Muscle layer of duodenum (tissue), 2 donors: ENCODE data around the gene BHLHA15.

Experiments used
- H3K27ac ChIP-seq: one replicate; pipeline ENCODE4 v1.7.0; 2013; ENCODE audit warnings: mild to moderate bottlenecking, low read length
- H3K27me3 ChIP-seq: one replicate; pipeline ENCODE4 v1.7.0; 2013; ENCODE audit warnings: low read depth, mild to moderate bottlenecking, control low read depth, low read length
- H3K36me3 ChIP-seq, 2 donors: one replicate each; pipeline ENCODE4 v1.7.0; 2013; ENCODE audit warnings: low read length in 2 of 2, control low read depth in 1 of 2, mild to moderate bottlenecking in 1 of 2; ENCODE audit not compliant: insufficient read depth in 2 of 2, control insufficient read depth in 1 of 2
- H3K4me1 ChIP-seq, 2 donors: one replicate each; pipeline ENCODE4 v1.7.0; 2013; ENCODE audit warnings: low read length in 2 of 2, mild to moderate bottlenecking in 2 of 2, control low read depth in 1 of 2, moderate library complexity in 1 of 2; ENCODE audit not compliant: insufficient read depth in 2 of 2, control insufficient read depth in 1 of 2
- H3K4me3 ChIP-seq, 2 donors: one replicate each; pipeline ENCODE4 v1.7.0; 2013; ENCODE audit warnings: low read length in 2 of 2, low read depth in 1 of 2, mild to moderate bottlenecking in 1 of 2
- H3K9me3 ChIP-seq, 2 donors: one replicate each; pipeline ENCODE4 v1.7.0; 2013; ENCODE audit warnings: low read length in 2 of 2, control low read depth in 1 of 2, mild to moderate bottlenecking in 1 of 2; ENCODE audit not compliant: control insufficient read depth in 1 of 2
- donor health status: healthy.

The BHLHA15 gene

DNA sequence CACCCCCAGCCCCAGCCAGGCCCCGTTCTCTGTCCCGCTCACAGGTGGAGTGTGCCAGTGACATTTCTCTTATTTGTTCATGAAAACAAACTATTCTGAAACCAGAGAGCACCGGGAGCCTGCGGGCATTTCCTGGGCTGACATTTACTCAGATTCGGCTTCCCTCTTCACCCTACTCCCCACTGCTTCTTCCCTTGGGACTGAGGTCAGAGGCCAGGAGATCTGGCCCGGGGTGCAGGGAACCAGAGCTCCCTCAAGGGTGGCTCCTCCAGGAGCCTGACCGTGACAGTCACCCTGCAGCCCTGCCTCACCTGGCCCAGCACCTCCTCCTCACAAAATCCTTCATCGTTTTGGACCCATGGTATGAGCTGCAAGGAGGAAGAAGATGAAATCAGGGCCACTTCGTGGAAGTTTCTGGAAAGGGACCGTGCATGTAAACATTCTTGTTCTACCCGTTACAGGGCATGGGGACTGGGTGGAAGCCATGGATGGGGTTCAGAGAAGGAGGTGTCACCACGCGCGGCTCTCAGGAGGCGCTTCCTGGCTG lies 12.2 kb downstream of the BHLHA15 start:
- Histone ChIP-seq H3K27me3 (no peaks in the 10 kb centered on the region), H3K9me3 (no peaks in the 10 kb centered on the region), H3K4me3 (no peak overlapping the region), H3K4me1 (no peaks in the 10 kb centered on the region), H3K36me3 (peaks cover 3 to 39% of the 10 kb centered on the region in 2 donors), H3K27ac (no peak overlapping the region)

DNA sequence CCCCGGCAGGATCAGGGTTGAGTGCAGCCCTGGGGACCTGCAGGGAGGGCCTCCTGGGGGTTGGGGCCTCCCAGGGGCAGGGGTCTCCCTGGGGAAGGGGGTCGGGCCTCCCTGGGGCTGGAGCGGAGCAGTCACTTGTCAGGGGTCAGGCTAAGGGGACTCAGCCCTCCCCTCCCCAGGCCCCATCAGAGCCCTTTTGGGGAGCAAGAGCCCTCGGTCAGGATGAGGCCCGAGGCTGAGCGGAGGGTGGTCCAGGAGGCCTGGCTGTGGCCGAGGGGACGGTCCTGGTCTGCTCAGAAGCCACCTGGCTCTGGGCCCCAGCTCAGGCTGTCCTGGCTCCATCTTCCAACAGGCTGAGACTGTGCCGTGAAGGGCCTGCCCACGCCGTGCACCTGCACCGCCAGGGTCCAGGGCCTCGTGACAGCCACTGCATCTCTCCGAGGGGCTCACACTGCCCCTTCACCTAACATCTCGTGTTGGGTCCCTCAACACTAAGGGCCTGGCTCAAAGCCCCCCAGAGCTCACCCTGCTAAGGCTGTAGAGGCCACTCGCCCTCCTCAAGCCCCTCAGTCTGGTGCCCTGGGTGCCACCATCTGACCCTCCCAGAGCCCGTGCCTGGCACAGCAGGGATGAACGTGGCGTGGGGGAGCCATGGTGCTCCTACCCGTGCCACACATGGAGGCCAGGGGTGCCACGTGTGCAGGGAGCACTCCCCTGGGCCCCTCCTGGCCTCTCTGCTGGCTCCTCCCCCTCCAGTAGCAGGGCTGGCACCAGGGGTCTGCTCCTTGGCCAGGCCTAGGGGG lies 12.9 kb downstream of the BHLHA15 start:
- H3K27me3 ChIP-seq: no peaks in the 10 kb centered on the region
- peaks cover 3 to 45% of the 10 kb centered on the region in 2 donors for H3K36me3 ChIP-seq
- no peaks in the 10 kb centered on the region for H3K9me3 ChIP-seq
- H3K27ac ChIP-seq: no peak overlapping the region
- H3K4me3 ChIP-seq: no peak overlapping the region
- no peaks in the 10 kb centered on the region for H3K4me1 ChIP-seq

DNA sequence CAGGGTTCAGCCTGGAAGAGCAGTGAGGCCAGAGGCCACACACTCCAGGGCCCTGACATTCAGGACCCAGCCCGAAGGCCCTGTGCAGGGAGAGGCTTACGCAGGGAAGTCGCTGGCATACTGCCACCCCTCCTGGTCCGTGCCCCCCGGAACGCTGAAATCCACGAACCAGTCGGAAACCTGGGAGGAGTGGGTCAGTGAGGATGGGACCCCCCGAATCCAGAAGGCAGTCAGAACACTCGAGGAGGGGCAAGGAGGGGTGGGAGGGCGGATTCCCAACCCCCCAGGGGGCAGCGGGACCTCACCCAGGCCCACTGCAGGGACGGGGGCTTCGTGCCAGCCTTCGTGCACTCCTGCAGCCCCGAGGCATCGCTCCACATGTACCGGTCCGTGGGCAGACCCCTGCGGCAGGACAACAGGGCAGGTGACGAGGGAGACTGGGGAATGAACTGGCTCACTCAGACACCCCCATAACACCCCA lies 13.5 kb downstream of the BHLHA15 start:
- Histone ChIP-seq H3K27me3 (no peaks in the 10 kb centered on the region), H3K4me3 (no peak overlapping the region), H3K27ac (no peak overlapping the region), H3K36me3 (peaks cover 3 to 52% of the 10 kb centered on the region in 2 donors), H3K9me3 (no peaks in the 10 kb centered on the region), H3K4me1 (no peaks in the 10 kb centered on the region)

DNA sequence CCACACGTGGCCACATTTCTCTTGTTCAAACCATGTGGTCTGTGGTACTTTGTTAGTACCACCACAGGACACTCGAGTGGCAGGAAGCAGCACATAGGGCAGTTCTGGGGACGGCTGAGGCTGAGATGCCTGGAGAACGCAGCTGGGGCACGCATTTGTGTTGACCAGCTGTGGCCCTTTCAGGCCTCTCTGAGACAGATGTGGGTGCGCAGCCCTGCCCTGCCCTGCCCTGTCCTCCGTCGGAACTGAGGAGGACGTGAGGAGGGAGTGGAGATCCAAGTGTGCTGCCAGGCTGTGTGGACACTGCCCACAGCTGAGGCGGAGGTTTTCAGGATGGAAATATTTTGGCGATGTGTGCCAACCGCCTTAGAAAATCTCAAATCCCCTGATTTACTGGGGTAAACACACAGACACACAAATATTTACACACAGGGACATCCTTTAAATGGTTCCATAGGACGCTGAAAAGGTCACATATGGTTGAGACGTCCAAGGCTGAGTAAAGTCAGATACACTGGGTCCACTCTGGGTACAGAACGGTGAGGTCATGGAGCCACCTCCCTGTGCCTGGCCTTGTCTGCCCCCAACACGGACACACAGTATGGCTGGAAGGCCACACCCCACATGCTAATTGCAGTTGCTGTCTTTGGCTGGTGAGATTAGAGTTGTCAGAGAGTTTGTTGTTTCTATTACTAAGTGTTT lies 14.8 kb downstream of the BHLHA15 start:
- Histone ChIP-seq H3K4me1 (no peaks in the 10 kb centered on the region), H3K4me3 (no peak overlapping the region), H3K27me3 (no peaks in the 10 kb centered on the region), H3K27ac (no peak overlapping the region), H3K36me3 (peaks cover 3 to 62% of the 10 kb centered on the region in 2 donors), H3K9me3 (no peaks in the 10 kb centered on the region)

DNA sequence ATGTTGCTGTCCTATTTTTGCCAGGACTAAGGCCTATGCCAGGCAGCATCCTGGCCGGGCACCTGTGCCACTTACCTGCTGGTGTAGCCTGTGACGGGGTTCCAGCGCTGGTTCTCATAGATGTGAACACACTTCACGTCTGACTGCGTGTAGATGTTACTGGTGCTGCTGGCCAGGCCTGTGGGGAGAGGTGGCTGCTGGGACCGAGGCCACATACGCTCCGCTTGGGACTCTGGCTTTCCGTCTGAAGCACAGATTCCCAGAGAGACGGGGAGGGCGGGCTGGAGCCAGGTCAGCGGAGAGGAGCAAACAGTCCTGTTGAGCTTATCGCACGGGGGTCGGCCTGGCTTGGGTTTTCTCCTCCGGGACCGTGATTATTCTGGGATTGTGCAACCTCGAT lies 16.7 kb downstream of the BHLHA15 start:
- no peaks in the 10 kb centered on the region for H3K27me3 ChIP-seq
- no peak overlapping the region for H3K27ac ChIP-seq
- H3K9me3 ChIP-seq: no peaks in the 10 kb centered on the region
- H3K4me1 ChIP-seq: no peaks in the 10 kb centered on the region
- H3K4me3 ChIP-seq: no peak overlapping the region
- H3K36me3 ChIP-seq: peaks cover 3 to 54% of the 10 kb centered on the region in 2 donors

DNA sequence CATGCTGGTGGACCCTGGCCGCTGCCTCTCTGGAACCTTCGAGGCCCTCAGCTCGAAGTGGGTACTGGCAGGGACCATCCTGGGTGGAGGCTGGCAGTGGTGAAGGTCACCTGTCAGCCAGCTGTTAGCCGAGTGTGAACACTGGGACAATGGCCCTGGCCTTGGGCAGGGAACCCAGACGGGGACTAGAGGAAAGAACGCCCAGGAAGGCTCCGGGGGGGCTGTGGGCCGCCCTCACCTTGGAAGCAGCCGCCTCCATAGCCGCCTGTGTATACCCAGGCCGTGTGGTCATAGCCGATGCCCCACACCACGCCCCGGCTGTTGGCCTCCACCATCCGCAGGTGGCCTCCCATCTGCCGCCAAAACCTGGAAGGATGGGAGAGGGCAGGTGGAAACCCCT lies 17.6 kb downstream of the BHLHA15 start:
- peaks cover 3 to 61% of the 10 kb centered on the region in 2 donors for H3K36me3 ChIP-seq
- no peaks in the 10 kb centered on the region for H3K4me1 ChIP-seq
- H3K27ac ChIP-seq: no peak overlapping the region

DNA sequence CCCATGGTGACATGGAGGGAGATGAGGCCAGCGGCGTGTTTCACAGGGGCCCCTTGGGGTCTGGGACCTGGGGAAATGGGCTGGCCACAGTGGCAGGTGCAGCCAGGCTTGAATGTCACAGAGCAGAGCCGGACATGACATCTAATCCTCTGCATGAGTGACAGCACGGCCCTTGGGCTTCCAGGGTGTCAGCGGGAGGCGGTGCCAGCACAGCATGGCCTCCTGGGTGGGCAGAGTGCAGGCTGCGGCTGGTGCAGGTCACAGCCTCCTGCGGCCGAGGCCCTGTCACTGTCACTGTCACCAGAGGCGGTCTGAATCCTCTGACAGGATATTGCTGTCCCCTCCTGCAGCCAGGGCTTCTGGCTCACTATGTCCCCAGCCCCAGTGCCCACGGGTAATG lies 18.2 kb downstream of the BHLHA15 start:
- H3K4me3 ChIP-seq: no peak overlapping the region
- no peaks in the 10 kb centered on the region for H3K9me3 ChIP-seq
- H3K27ac ChIP-seq: no peak overlapping the region
- peaks cover 3 to 65% of the 10 kb centered on the region in 2 donors for H3K36me3 ChIP-seq
- no peaks in the 10 kb centered on the region for H3K27me3 ChIP-seq
- no peaks in the 10 kb centered on the region for H3K4me1 ChIP-seq

More for the DNA sequence above, 17.6 kb downstream of the BHLHA15 start:
- no peak overlapping the region for H3K4me3 ChIP-seq
- H3K9me3 ChIP-seq: no peaks in the 10 kb centered on the region
- no peaks in the 10 kb centered on the region for H3K27me3 ChIP-seq

DNA sequence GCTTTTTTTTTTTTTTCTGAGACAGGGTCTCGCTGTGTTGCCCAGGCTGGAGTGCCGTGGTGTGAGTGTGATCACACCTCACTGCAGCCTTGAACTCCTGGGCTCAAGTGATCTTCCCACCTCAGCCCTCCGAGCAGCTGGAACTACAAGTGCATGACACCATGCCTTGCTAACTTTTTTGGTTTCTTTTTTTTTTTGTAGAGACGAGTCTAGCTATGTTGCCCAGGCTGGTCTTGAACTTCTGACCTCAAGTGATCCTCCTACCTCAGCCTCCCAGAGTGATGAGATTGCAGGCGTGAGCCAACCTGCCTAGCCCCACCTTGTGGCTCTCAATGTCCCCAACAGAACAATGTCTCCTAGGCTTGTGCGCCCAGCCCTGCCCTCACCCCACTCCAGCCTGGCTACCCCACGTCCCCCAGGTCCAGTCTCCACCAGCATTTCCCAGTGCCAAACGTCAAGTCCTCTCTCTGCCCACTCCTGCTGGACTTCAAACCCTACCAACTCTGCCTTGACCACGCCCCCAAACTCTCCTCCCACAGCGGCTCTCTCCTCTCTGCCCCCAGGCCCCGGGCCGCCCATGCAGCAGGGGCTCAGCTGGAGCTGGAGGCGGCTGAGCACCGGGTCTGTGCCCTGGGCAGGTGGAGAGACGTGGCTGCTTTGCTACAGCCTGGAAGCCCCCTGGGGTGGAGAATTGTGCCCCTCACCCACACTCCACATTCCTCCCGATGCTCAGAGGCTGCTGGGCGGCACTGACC lies 18.9 kb downstream of the BHLHA15 start:
- Histone ChIP-seq H3K4me3 (no peak overlapping the region), H3K27me3 (no peaks in the 10 kb centered on the region), H3K36me3 (peaks cover 3 to 61% of the 10 kb centered on the region in 2 donors), H3K4me1 (no peaks in the 10 kb centered on the region), H3K9me3 (no peaks in the 10 kb centered on the region), H3K27ac (no peak overlapping the region)

DNA sequence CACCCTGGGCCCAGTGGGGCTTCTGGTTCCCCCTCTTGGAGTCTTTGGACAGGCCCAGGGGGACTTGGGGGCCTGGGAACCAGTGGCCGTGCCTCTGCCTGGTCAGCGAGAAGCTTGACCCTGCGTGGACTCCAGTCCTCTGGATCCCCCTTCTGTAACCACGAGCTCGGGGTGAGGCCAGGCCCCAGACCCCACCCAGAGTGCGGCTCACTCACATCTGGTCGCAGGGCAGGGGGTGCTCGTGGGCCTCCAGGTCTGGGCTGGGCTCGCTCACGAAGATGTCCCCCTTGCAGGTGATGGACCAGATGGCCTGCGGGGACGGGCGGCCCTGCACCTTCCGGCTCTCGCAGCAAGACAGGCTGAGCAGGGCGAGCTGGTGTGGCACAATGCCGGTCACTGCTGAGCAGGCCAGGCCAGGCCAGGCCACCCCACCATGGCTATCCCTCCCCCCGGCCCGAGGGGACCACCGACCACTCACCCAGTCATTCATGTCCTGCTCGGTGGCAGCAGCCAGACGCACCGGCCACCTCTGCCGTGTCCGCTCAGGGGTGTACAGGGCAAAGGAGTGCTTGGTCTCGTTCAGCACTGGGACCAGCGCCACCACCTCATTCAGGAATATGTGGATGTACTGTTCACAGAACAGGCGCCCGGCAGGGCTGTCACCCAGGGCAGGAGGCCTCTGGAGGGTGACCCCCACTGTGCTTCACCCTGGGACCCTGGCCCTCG lies 19.7 kb downstream of the BHLHA15 start:
- H3K9me3 ChIP-seq: no peaks in the 10 kb centered on the region
- peaks cover 3 to 65% of the 10 kb centered on the region in 2 donors for H3K36me3 ChIP-seq

DNA sequence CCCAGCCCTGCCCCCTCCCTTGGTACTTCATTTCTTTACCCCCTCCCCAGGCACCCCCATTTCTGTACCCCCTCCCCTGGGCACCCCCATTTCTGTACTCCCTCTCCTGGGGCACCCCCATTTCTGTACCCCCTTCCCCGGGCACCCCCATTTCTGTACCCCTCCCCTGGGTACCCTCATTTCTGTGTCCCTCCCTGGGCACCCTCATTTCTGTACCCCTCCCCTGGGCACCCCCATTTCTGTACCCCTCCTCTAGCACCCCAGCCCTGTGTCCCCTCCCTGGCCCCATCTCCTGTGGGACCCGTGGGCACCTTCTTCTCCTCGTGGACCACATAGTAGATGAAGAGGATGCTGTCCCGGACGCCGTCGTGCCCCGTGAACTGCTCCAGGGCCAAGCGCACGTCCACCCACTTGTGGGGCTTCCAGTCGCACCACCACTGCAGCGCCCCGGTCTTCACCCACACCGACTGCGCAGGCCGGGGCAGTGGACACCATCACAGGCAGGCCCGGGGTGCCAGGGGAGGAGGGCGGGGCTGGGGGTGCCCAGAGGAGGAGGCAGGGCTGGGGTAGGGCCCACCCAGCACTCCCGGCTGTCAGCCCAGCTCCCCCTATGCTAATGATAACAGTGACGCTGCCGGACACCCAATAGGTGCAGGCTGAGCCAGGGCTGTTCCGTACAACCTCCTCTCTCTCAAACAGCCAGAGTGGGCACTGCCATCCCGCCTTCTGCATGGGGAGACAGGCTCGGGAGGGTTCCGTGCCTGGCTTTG lies 20.4 kb downstream of the BHLHA15 start:
- H3K36me3 ChIP-seq: peaks cover 0 to 73% of the 10 kb centered on the region in 2 donors
- no peak overlapping the region for H3K4me3 ChIP-seq
- H3K27ac ChIP-seq: no peak overlapping the region
- H3K4me1 ChIP-seq: no peaks in the 10 kb centered on the region
- no peaks in the 10 kb centered on the region for H3K27me3 ChIP-seq
- H3K9me3 ChIP-seq: no peaks in the 10 kb centered on the region

More for the DNA sequence above, 19.7 kb downstream of the BHLHA15 start:
- Histone ChIP-seq H3K27me3 (no peaks in the 10 kb centered on the region), H3K4me1 (no peaks in the 10 kb centered on the region), H3K27ac (no peak overlapping the region), H3K4me3 (no peak overlapping the region)
